WTC11 (cell line): ENCODE data around the gene CAMTA1. TPM values are rescaled to one million over a fixed set of nuclear protein-coding genes. Genes with fewer than 3 reads are reported as not detected.

Experiments used
- ATAC-seq: fragments of 200-7000 bp; cut with Tn5 transposase; 2 replicates; pipeline ENCODE4 v1.10.0; 2021; ENCODE audit warnings: mild to moderate bottlenecking, moderate library complexity
- CTCF ChIA-PET: fragments of 300-600 bp; sonication (Branson Sonifier 250); formaldehyde crosslinking; loops from one replicate; lab custom pipeline; 2021; ENCODE audit warnings: antibody characterized with exemption; lab: Charles Lee
- POLR2A ChIA-PET: fragments of 350-600 bp; sonication (Branson Sonifier 250); formaldehyde crosslinking; loops from one replicate; lab custom pipeline; 2021; ENCODE audit warnings: antibody characterized with exemption; lab: Charles Lee
- DNase-seq: peaks from one replicate; pipeline ENCODE4 v3.0.0; 2021; ENCODE audit warnings: low spot score
- H3K27ac Mint-ChIP-seq: 2 replicates; pipeline ENCODE4 v1.8.0; 2021; ENCODE audit warnings: mixed read lengths
- H3K27me3 Mint-ChIP-seq: 2 replicates; pipeline ENCODE4 v1.8.0; 2021; ENCODE audit warnings: low read depth, mild to moderate bottlenecking, moderate library complexity, mixed read lengths
- H3K36me3 Mint-ChIP-seq: 2 replicates; pipeline ENCODE4 v1.8.0; 2021; ENCODE audit warnings: mixed read lengths
- H3K4me1 Mint-ChIP-seq: 2 replicates; pipeline ENCODE4 v1.8.0; 2022; ENCODE audit warnings: mixed read lengths
- H3K4me3 Mint-ChIP-seq: 2 replicates; pipeline ENCODE4 v1.8.0; 2021; ENCODE audit warnings: mild to moderate bottlenecking, moderate library complexity, mixed read lengths
- H3K9me3 Mint-ChIP-seq: 2 replicates; pipeline ENCODE4 v1.8.0; 2021; ENCODE audit warnings: mixed read lengths
- CREB1 ChIP-seq: sonication (generic); formaldehyde crosslinking; IDR thresholded peaks from 2 replicates; pipeline ENCODE4 v1.8.0; 2023; ENCODE audit warnings: mild to moderate bottlenecking, missing genetic modification reagents
- ETV6 ChIP-seq: sonication (generic); formaldehyde crosslinking; IDR thresholded peaks from 2 replicates; pipeline ENCODE4 v1.8.1; 2022; ENCODE audit warnings: mild to moderate bottlenecking, missing genetic modification reagents
- FOXK1 ChIP-seq: sonication (generic); formaldehyde crosslinking; IDR thresholded peaks from 2 replicates; pipeline ENCODE4 v1.8.0; 2022; ENCODE audit warnings: mild to moderate bottlenecking, moderate library complexity, missing genetic modification reagents
- GABPB1 ChIP-seq: sonication (generic); formaldehyde crosslinking; IDR thresholded peaks from 2 replicates; pipeline ENCODE4 v1.8.1; 2023; ENCODE audit warnings: mild to moderate bottlenecking, missing genetic modification reagents
- GTF2I ChIP-seq: fragments of 250-450 bp; sonication (Bioruptor Pico); conservative IDR thresholded peaks from 2 replicates; pipeline ENCODE4 v1.4.0; 2021; ENCODE audit warnings: mild to moderate bottlenecking
- KAT7 ChIP-seq: sonication (generic); formaldehyde crosslinking; IDR thresholded peaks from 2 replicates; pipeline ENCODE4 v1.8.1; 2023; ENCODE audit warnings: missing genetic modification reagents, mild to moderate bottlenecking, borderline replicate concordance
- NR2C2 ChIP-seq: sonication (generic); formaldehyde crosslinking; IDR thresholded peaks from 2 replicates; pipeline ENCODE4 v1.8.0; 2022; ENCODE audit warnings: mild to moderate bottlenecking, missing genetic modification reagents
- OVOL2 ChIP-seq: fragments of 250-450 bp; sonication (Bioruptor Pico); IDR thresholded peaks from 2 replicates; pipeline ENCODE4 v1.9.0; 2021; ENCODE audit warnings: mild to moderate bottlenecking, borderline replicate concordance
- ZNF219 ChIP-seq: sonication (generic); formaldehyde crosslinking; IDR thresholded peaks from 2 replicates; pipeline ENCODE4 v1.8.0; 2023; ENCODE audit warnings: missing genetic modification reagents, mild to moderate bottlenecking, borderline replicate concordance
- ZNF317 ChIP-seq: sonication (generic); formaldehyde crosslinking; IDR thresholded peaks from 2 replicates; pipeline ENCODE4 v1.8.1; 2023; ENCODE audit warnings: low read depth, mild to moderate bottlenecking, moderate library complexity, missing genetic modification reagents, borderline replicate concordance
- ZNF396 ChIP-seq: fragments of 250-450 bp; sonication (Bioruptor Pico); IDR thresholded peaks from 2 replicates; pipeline ENCODE4 v1.8.0; 2021; ENCODE audit warnings: mild to moderate bottlenecking, moderate library complexity, borderline replicate concordance
- total RNA-seq: library from RNA; stranded (reverse); gene quantifications from 3 replicates; pipeline ENCODE4 v1.2.3, GENCODE V29; 2021
- TF ChIP-seq, protein P1 (sequence below): fragments of 250-450 bp; sonication (Bioruptor Pico); IDR thresholded peaks from 2 replicates; pipeline ENCODE4 v1.9.0; 2021; ENCODE audit warnings: moderate library complexity, mild to moderate bottlenecking, inconsistent platforms, borderline replicate concordance
- TF ChIP-seq, protein P2 (sequence below): sonication (generic); formaldehyde crosslinking; IDR thresholded peaks from 2 replicates; pipeline ENCODE4 v1.8.0; 2022; ENCODE audit warnings: missing genetic modification reagents
- TF ChIP-seq, protein P3 (sequence below): fragments of 250-450 bp; sonication (Bioruptor Pico); IDR thresholded peaks from 2 replicates; pipeline ENCODE4 v1.8.0; 2021; ENCODE audit warnings: mild to moderate bottlenecking
- TF ChIP-seq, protein P4 (sequence below): sonication (generic); formaldehyde crosslinking; IDR thresholded peaks from 2 replicates; pipeline ENCODE4 v1.8.1; 2023; ENCODE audit warnings: mild to moderate bottlenecking, moderate library complexity, missing genetic modification reagents
- TF ChIP-seq, protein P5 (sequence below): sonication (generic); formaldehyde crosslinking; IDR thresholded peaks from 2 replicates; pipeline ENCODE4 v1.8.1; 2023; ENCODE audit warnings: mild to moderate bottlenecking, missing genetic modification reagents, borderline replicate concordance
- TF ChIP-seq, protein P6 (sequence below): sonication (generic); formaldehyde crosslinking; conservative IDR thresholded peaks from 2 replicates; pipeline ENCODE4 v1.8.1; 2023; ENCODE audit warnings: mild to moderate bottlenecking, low read depth, missing genetic modification reagents, moderate library complexity

Gene CAMTA1
- total RNA-seq, 1 experiment from 2014 or later = 86.4 TPM

DNA sequence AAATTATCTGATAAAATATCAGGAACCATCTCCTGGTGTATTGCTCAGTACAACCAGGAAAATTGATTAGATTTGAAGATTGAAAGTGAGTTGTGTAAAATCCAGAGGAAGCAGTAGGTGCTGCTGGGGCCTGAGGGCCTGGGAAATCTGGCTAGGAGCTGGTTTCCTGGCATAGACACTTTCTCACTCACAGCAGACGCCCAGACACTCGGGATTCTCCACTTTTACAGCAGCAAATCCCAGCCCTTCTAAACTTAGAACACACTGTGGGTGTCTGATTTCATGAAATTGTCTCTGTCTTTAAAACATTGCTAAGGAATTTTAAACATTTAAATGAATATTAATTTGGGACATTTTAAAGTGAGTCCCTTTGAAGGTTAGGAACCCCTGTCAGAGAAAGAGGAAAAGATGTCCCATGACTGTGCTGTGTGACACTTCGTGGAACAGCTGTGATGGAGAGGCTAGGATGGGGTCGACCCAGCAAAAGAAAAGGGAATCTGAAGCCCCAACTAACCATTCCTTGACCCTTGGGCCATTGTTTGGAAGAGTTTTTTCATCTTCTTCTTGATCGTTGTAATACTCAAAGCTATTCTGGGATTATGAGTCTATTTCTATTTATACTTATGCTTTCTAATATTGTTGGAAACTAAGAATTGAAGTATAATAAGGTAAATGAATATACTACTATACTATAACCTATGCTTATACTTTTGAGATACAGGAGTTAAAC lies 936.9 kb downstream of the CAMTA1 start:
- POLR2A ChIA-PET = interaction anchor here (0.5 kb wide), 1 partner anchor 22 kb away, joined by 3 read pairs; no protein-coding TSS in a partner anchor

DNA sequence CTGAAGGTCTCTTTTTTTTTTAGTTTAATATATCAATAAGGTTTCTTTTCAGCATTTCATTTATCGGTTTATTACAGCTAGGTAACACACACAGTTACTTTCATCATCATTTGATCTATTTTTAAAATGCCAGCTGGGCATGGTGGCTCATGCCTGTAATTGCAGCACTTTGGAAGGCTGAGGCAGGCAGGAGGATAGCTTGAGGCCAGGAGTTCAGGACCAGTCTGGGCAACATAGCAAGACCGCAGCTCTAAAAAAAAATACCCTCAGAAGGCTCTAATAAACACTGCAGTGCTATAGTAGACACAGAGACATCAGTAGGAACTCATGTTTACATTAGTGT lies 937.4 kb downstream of the CAMTA1 start:
- TF ChIP-seq ZNF396 (CRISPR knock-in tag) (no peak), GTF2I (CRISPR knock-in tag) (no peak), GABPB1 (CRISPR knock-in tag) (no peak), OVOL2 (CRISPR knock-in tag) (no peak), NR2C2 (CRISPR knock-in tag) (no peak), CREB1 (no peak), FOXK1 (CRISPR knock-in tag) (no peak), ZNF219 (CRISPR knock-in tag) (no peak)
- TF ChIP-seq, protein P1, sequence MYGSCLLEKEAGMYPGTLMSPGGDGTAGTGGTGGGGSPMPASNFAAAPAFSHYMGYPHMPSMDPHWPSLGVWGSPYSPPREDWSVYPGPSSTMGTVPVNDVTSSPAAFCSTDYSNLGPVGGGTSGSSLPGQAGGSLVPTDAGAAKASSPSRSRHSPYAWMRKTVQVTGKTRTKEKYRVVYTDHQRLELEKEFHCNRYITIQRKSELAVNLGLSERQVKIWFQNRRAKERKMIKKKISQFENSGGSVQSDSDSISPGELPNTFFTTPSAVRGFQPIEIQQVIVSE (CRISPR knock-in tag) = no peak
- TF ChIP-seq, protein P2, sequence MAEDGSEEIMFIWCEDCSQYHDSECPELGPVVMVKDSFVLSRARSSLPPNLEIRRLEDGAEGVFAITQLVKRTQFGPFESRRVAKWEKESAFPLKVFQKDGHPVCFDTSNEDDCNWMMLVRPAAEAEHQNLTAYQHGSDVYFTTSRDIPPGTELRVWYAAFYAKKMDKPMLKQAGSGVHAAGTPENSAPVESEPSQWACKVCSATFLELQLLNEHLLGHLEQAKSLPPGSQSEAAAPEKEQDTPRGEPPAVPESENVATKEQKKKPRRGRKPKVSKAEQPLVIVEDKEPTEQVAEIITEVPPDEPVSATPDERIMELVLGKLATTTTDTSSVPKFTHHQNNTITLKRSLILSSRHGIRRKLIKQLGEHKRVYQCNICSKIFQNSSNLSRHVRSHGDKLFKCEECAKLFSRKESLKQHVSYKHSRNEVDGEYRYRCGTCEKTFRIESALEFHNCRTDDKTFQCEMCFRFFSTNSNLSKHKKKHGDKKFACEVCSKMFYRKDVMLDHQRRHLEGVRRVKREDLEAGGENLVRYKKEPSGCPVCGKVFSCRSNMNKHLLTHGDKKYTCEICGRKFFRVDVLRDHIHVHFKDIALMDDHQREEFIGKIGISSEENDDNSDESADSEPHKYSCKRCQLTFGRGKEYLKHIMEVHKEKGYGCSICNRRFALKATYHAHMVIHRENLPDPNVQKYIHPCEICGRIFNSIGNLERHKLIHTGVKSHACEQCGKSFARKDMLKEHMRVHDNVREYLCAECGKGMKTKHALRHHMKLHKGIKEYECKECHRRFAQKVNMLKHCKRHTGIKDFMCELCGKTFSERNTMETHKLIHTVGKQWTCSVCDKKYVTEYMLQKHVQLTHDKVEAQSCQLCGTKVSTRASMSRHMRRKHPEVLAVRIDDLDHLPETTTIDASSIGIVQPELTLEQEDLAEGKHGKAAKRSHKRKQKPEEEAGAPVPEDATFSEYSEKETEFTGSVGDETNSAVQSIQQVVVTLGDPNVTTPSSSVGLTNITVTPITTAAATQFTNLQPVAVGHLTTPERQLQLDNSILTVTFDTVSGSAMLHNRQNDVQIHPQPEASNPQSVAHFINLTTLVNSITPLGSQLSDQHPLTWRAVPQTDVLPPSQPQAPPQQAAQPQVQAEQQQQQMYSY (CRISPR knock-in tag) = no peak
- TF ChIP-seq, protein P3, sequence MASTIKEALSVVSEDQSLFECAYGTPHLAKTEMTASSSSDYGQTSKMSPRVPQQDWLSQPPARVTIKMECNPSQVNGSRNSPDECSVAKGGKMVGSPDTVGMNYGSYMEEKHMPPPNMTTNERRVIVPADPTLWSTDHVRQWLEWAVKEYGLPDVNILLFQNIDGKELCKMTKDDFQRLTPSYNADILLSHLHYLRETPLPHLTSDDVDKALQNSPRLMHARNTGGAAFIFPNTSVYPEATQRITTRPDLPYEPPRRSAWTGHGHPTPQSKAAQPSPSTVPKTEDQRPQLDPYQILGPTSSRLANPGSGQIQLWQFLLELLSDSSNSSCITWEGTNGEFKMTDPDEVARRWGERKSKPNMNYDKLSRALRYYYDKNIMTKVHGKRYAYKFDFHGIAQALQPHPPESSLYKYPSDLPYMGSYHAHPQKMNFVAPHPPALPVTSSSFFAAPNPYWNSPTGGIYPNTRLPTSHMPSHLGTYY (CRISPR knock-in tag) = no peak
- TF ChIP-seq, protein P4, sequence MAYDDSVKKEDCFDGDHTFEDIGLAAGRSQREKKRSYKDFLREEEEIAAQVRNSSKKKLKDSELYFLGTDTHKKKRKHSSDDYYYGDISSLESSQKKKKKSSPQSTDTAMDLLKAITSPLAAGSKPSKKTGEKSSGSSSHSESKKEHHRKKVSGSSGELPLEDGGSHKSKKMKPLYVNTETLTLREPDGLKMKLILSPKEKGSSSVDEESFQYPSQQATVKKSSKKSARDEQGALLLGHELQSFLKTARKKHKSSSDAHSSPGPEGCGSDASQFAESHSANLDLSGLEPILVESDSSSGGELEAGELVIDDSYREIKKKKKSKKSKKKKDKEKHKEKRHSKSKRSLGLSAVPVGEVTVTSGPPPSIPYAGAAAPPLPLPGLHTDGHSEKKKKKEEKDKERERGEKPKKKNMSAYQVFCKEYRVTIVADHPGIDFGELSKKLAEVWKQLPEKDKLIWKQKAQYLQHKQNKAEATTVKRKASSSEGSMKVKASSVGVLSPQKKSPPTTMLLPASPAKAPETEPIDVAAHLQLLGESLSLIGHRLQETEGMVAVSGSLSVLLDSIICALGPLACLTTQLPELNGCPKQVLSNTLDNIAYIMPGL (CRISPR knock-in tag) = no peak
- TF ChIP-seq, protein P5, sequence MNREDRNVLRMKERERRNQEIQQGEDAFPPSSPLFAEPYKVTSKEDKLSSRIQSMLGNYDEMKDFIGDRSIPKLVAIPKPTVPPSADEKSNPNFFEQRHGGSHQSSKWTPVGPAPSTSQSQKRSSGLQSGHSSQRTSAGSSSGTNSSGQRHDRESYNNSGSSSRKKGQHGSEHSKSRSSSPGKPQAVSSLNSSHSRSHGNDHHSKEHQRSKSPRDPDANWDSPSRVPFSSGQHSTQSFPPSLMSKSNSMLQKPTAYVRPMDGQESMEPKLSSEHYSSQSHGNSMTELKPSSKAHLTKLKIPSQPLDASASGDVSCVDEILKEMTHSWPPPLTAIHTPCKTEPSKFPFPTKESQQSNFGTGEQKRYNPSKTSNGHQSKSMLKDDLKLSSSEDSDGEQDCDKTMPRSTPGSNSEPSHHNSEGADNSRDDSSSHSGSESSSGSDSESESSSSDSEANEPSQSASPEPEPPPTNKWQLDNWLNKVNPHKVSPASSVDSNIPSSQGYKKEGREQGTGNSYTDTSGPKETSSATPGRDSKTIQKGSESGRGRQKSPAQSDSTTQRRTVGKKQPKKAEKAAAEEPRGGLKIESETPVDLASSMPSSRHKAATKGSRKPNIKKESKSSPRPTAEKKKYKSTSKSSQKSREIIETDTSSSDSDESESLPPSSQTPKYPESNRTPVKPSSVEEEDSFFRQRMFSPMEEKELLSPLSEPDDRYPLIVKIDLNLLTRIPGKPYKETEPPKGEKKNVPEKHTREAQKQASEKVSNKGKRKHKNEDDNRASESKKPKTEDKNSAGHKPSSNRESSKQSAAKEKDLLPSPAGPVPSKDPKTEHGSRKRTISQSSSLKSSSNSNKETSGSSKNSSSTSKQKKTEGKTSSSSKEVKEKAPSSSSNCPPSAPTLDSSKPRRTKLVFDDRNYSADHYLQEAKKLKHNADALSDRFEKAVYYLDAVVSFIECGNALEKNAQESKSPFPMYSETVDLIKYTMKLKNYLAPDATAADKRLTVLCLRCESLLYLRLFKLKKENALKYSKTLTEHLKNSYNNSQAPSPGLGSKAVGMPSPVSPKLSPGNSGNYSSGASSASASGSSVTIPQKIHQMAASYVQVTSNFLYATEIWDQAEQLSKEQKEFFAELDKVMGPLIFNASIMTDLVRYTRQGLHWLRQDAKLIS (CRISPR knock-in tag) = no peak
- TF ChIP-seq, protein P6, sequence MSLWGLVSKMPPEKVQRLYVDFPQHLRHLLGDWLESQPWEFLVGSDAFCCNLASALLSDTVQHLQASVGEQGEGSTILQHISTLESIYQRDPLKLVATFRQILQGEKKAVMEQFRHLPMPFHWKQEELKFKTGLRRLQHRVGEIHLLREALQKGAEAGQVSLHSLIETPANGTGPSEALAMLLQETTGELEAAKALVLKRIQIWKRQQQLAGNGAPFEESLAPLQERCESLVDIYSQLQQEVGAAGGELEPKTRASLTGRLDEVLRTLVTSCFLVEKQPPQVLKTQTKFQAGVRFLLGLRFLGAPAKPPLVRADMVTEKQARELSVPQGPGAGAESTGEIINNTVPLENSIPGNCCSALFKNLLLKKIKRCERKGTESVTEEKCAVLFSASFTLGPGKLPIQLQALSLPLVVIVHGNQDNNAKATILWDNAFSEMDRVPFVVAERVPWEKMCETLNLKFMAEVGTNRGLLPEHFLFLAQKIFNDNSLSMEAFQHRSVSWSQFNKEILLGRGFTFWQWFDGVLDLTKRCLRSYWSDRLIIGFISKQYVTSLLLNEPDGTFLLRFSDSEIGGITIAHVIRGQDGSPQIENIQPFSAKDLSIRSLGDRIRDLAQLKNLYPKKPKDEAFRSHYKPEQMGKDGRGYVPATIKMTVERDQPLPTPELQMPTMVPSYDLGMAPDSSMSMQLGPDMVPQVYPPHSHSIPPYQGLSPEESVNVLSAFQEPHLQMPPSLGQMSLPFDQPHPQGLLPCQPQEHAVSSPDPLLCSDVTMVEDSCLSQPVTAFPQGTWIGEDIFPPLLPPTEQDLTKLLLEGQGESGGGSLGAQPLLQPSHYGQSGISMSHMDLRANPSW (CRISPR knock-in tag) = no peak
- Mint-ChIP-seq H3K4me3 (no peak overlapping the region), H3K9me3 (no peaks in the 10 kb centered on the region), H3K27me3 (peaks cover 16% of the 10 kb centered on the region), H3K27ac (no peak overlapping the region), H3K4me1 (peaks cover 6% of the 10 kb centered on the region), H3K36me3 (no peaks in the 10 kb centered on the region)
- ChIA-PET CTCF (interaction anchor here (1.1 to 2.2 kb wide), 3 partner anchors 30 to 55 kb away, joined by 3 to 8 read pairs (median 3); no protein-coding TSS in a partner anchor), POLR2A (interaction anchor here (0.5 kb wide), 1 partner anchor 21 kb away, joined by 3 read pairs; no protein-coding TSS in a partner anchor)
- DNase-seq (no peak), ATAC-seq (no peak)

More for the DNA sequence above, 936.9 kb downstream of the CAMTA1 start:
- no peak for TF ChIP-seq ETV6 (CRISPR knock-in tag)
- TF ChIP-seq KAT7 (CRISPR knock-in tag) = no peak
- no peak for TF ChIP-seq ZNF317
- Mint-ChIP-seq H3K4me1 (peaks cover 4% of the 10 kb centered on the region), H3K9me3 (no peaks in the 10 kb centered on the region), H3K4me3 (no peak overlapping the region), H3K27me3 (peaks cover 17% of the 10 kb centered on the region), H3K27ac (no peak overlapping the region), H3K36me3 (no peaks in the 10 kb centered on the region)
- no peak for ATAC-seq
- CTCF ChIA-PET = interaction anchor here (1.1 to 2.2 kb wide), 3 partner anchors 30 to 54 kb away, joined by 3 to 8 read pairs (median 3); no protein-coding TSS in a partner anchor
- DNase-seq = no peak
